Activated T-cell treated with anti-CD3 and anti-CD28 coated beads for 48 hours (primary cell): ENCODE data around the gene IGIP.

Experiments used
- DNase-seq: peaks from one replicate; pipeline ENCODE4 v3.0.0-alpha.2; 2020; ENCODE audit warnings: low read depth

The IGIP gene

GRCh38 chr5:140111011-140111858 is 14.5 kb upstream of the IGIP start:
- no peak for DNase-seq

DNA sequence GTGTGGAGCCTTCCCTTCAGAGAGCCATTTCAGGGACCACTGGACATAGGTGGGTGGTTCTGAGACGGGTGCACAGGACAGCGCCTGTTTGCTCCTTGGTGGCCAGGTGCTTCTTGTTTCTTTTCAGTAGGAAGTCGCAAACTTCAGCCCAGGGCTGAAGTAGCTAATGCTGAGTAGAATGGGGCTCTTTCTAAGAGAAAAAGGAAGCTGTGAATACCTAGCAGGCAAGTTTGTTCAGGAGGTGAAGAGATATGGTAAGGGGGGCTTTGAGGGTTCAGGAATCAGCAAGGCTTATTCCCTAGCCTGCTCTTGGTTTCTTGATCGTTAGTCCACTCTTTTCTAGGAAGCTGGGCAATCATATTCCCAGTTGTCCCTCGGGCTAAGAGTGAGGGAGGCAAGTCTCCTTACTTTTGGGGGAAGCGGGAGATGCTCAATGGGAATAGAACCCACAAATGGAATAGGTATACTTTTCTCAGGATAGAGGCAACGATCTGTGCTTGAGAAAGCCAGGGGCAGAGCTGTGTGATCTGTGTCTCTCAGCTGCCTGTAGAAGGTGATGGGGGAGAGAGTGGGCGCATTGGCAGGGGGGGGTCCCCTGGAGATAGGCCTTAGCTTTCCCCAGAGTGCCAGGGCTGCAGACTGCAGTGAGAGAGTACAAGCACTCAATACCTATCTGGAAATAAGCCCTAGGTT is 13.7 kb upstream of the IGIP start:
- no peak for DNase-seq

DNA sequence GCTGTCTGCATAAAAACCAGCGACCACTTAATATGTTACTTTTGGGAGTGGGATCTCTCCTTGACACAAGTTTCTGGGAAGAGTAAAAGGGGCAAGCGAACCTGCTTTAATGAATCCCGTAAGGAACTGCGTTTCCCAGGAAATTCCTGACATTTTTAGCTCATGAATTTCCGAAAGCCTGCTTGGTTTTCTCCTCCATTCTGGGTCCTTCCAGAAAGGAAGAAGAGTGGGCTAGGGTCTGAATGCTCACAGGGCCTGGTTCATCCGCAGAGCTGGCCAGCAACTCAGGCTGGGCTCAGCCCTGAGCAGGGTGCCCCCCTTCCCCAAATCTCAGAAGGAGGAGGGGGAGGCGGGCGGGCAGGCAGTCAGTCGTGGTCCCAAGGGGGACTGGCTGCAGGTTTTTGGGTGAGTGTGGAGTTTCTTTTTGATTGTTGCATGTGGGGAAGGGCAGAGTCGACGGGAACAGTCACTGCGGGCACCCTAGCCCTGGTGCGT is 13.0 kb upstream of the IGIP start:
- DNase-seq, result no peak

DNA sequence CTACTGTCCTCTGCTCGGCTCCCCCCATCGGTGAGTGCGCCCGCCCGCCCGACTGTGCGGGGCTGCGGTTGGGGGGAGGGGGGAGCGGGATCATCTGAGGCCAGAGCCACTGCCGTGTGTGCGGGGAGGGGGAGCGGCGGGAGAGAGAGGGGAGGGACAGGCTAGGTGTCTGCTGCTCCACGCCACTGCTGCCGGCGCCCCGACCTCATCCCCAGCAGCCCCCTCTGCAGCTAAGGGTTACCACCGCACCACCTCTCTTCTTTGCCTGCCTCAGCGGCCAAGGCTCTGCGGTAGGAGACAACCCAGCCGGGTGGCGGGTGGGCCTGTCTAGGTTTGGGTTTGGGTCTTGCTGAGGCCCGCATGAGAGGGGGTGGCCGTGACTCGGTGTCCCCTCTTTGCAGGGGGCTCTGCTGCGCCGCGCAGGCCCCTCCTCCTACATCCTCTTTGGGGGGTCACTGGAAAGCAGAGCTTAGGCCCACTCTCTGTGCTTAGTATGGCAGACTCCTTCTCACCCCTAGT is 12.5 kb upstream of the IGIP start:
- no peak for DNase-seq

- DNase-seq, result peak; percentile 93
Observed at GRCh38 chr5:140113699-140114263, 12.0 kb upstream of the IGIP start, which contains the start of gene PURA. TSS of gene PURA (plus strand) at chr5:140114109. CDS start at chr5:140114182, 73 bp downstream.

- peak; percentile 34 for DNase-seq
Observed at GRCh38 chr5:140114341-140115185, 11.2 kb upstream of the IGIP start.

- no peak for DNase-seq
Observed at GRCh38 chr5:140115186-140115500, 10.6 kb upstream of the IGIP start.

GRCh38 chr5:140116716-140117115 is 9.0 kb upstream of the IGIP start:
- DNase-seq, result no peak

GRCh38 chr5:140117523-140117922 is 8.2 kb upstream of the IGIP start:
- DNase-seq, result no peak

- no peak for DNase-seq
Observed at GRCh38 chr5:140118302-140118936, 7.3 kb upstream of the IGIP start.

DNA sequence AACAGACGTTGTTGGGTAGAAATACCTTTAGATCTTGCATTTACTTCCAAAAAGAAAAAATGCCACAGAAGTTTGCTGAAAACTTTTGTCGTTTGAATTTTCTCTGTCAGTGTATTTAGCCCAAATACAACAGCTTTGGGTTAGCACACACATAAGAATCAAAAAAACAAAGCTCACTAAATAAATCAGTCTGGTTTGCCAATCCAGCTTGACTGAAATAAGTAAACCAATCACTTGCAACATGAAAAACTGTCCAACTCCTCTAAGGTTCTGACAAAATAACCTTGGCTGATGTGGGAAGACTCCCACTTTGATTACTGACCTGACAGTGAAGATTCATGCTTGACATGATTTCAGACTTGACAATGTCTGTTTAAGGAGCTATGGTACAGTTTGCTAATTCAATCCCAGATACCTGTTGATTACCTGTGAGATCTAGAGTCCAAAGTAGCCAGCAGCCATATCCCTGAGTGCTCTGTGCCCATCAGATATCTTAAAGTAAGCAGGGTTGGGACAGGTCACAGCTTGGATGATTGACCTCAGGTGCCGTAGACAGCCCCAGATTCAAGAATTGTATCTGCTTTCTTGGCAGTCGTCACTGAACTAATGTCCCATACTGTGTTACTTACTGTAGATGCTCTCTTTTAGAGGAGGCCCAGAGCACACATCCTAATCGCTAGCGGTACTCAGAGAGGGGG is 727 bp downstream of the IGIP start:
- DNase-seq, result no peak

- no peak for DNase-seq
Observed at GRCh38 chr5:140128376-140128775, 2.6 kb downstream of the IGIP start.

DNA sequence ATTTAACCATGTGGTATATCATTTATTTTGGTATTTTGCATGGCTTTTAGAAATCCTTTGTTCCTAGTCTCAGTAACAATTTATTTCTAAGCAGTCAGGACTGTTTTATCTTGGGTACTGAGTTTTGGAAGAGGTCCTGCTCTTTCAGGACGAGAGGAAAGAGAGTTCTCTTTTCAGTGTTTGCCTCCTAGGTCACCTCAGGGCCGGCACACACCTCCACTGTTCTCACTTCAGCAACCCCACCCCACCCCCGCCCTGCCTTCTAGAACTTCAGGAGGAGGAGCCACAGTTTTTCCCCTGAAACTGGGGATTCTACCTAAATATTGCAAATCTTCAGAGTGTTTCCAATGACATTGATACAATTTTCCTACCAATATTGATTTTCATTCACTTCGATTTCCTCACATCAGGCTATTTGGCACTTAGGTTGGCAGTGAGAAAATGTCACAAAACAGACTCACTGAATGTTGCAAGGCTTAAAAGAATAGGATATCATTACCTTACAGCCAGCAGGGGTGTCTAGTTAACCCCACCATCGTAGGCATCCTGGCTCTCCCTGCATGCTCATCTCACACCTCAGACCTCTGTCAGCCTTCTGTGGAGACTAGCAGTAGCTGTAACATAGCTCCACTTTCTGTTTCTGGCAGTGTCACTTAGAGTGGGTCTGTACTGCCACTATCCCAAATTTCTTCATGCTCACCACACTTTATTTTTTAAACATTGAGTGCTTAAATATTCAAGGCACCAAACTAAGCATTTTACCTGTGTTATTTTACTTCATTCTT is 5.4 kb downstream of the IGIP start:
- DNase-seq, result no peak

- no peak for DNase-seq
Observed at GRCh38 chr5:140131967-140132409, 6.3 kb downstream of the IGIP start.

GRCh38 chr5:140133514-140134167 is 7.9 kb downstream of the IGIP start:
- DNase-seq, result no peak

- no peak for DNase-seq
Observed at GRCh38 chr5:140134277-140134935, 8.7 kb downstream of the IGIP start.

GRCh38 chr5:140135127-140135526 is 9.4 kb downstream of the IGIP start:
- DNase-seq, result no peak

DNA sequence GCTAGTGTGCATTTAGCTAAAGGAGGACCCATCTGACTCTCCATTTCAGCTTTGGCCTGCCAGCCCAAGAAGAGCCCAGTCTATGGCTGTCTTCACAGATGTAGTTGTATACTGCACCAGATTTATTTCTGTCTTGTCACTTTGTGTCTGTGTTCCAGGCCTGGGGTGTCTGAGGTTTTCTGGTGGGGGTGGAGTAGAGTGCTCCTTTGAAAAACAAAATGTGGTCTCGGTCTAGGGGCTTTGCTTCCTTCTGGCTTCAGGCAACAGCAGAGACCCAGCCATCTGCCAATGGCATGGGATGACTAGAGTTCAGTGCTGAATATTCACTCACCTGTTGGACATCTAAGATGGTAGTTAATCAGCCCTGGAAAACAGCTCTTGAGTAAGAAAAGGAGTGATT is 10.9 kb downstream of the IGIP start:
- no peak for DNase-seq

DNA sequence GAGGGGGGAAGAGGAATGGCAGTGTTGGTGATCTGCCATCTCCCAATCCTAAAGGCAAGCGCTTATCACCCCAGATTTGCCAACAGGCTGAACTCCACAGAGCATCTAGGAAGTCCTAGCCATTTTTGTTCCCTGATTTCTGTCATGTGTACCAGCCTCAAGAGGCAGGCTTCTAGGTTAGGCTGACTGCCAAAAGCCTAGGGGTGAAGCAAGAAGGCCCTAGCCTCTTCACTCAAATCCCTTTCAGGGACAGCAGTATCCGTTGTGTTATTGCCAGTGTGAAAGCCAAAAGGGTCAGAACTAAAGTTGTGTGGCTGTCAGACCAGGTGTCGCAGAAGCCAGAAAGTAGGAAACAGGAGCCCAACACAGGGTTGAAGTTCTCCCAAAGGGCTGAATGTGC is 14.7 kb downstream of the IGIP start:
- no peak for DNase-seq
